Activated T-cell treated with anti-CD3 and anti-CD28 coated beads, Interleukin-2, amount 50 U/mL, for 1 hour (primary cell): Measurements from ENCODE around the gene SLC30A10.
"Not testable (repeated sequence)": the region's sequence is repeated elsewhere in the genome, so short reads cannot be mapped to it uniquely, and the experiment has no call there.

ENCODE experiments used
- DNase-seq: peaks from one replicate; pipeline ENCODE4 v3.0.0-alpha.2; 2020

The SLC30A10 gene

GRCh38 chr1:219888667-219889066 lies 39.7 kb downstream of the SLC30A10 start:
- not testable (repeated sequence) for DNase-seq

- DNase-seq, result no peak
These were observed 42.7 kb downstream of the SLC30A10 start for GRCh38 chr1:219885680-219886079.

GRCh38 chr1:219883400-219884332 lies 44.7 kb downstream of the SLC30A10 start:
- DNase-seq, result no peak

- no peak for DNase-seq
These were observed 45.6 kb downstream of the SLC30A10 start for GRCh38 chr1:219882755-219883154.

- no peak for DNase-seq
These were observed 46.3 kb downstream of the SLC30A10 start for GRCh38 chr1:219882096-219882495.

GRCh38 chr1:219880765-219881457 lies 47.4 kb downstream of the SLC30A10 start:
- no peak for DNase-seq

GRCh38 chr1:219876798-219877209 lies 51.6 kb downstream of the SLC30A10 start:
- no peak for DNase-seq

GRCh38 chr1:219875860-219876259 lies 52.5 kb downstream of the SLC30A10 start:
- no peak for DNase-seq

- DNase-seq, result not testable (repeated sequence)
These were observed 55.8 kb downstream of the SLC30A10 start for GRCh38 chr1:219872538-219872937.

- no peak for DNase-seq
These were observed 56.8 kb downstream of the SLC30A10 start for GRCh38 chr1:219871427-219872057.

- not testable (repeated sequence) for DNase-seq
These were observed 59.7 kb downstream of the SLC30A10 start for GRCh38 chr1:219868615-219869014.
